HepG2 (cell line): ENCODE measurements around the gene TSHZ1. TPM values are rescaled to one million over a fixed set of nuclear protein-coding genes. Genes with fewer than 3 reads are reported as not detected.

Experiments
- ATAC-seq: fragments of 200-7000 bp; cut with Tn5 transposase; 3 replicates; pipeline ENCODE4 v1.9.1; 2020; ENCODE audit warnings: mild to moderate bottlenecking, moderate library complexity
- BruUV-seq: library from RNA; stranded (reverse); fragments of 400-500 nt; replicated peaks from 2 replicates; lab custom pipeline; 2021; lab: Mats Ljungman, UMichigan
- CTCF ChIA-PET: fragments of 300-600 bp; formaldehyde crosslinking; extraction: SDS; loops from one replicate; lab custom pipeline; 2021; ENCODE audit warnings: low total read pairs, inconsistent platforms, low intra/inter-chr PET ratio; lab: Yijun Ruan, JAX
- POLR2A ChIA-PET: fragments of 350-600 bp; sonication (Branson Sonifier 250); formaldehyde crosslinking; loops from one replicate; lab custom pipeline; 2020; ENCODE audit warnings: antibody characterized with exemption, inconsistent platforms; lab: Yijun Ruan, JAX
- DNase-seq: peaks from one replicate; pipeline ENCODE4 v3.0.0-alpha.2; 2015; ENCODE audit warnings: low spot score
- FAIRE-seq: peaks from 3 replicates; lab custom pipeline; 2011; peaks lifted over from hg19 to GRCh38; lab: Jason Lieb, UNC
- H2AFZ ChIP-seq: one replicate; pipeline ENCODE4 v1.6.1; 2011; ENCODE audit warnings: low read length, inconsistent platforms
- H3K27ac ChIP-seq: fragments of 300-600 bp; 3 replicates; pipeline ENCODE4 v1.8.0; 2011; ENCODE audit warnings: mixed run types, mild to moderate bottlenecking, mixed read lengths, low read length, inconsistent platforms; ENCODE audit not compliant: insufficient read depth; ENCODE audit errors: extremely low read length
- H3K27me3 ChIP-seq, 2 experiments: fragments of 200-600 bp in 1 of 2; 2 replicates in 1 of 2; 3 replicates in 1 of 2; pipeline versions ENCODE4 v1.6.0 to v1.8.0; 2011; ENCODE audit warnings: low read length in 2 of 2, mild to moderate bottlenecking in 2 of 2, moderate library complexity in 2 of 2, inconsistent platforms in 1 of 2; ENCODE audit not compliant: insufficient read depth in 2 of 2, control insufficient read depth in 1 of 2
- H3K36me3 ChIP-seq, 2 experiments: fragments of 200-600 bp in 1 of 2; replicated peaks in 1 of 2; 2 replicates in 1 of 2; 3 replicates in 1 of 2; pipeline versions ENCODE4 v1.5.1 to v1.8.0; 2011; ENCODE audit warnings: low read length in 2 of 2, inconsistent platforms in 1 of 2; ENCODE audit not compliant: insufficient read depth in 2 of 2, control insufficient read depth in 1 of 2
- H3K4me1 ChIP-seq: 2 replicates; pipeline ENCODE4 v1.5.1; 2012; ENCODE audit warnings: low read length, inconsistent platforms; ENCODE audit not compliant: insufficient read depth
- H3K4me2 ChIP-seq: 2 replicates; pipeline ENCODE4 v1.6.0; 2011; ENCODE audit warnings: low read depth, low read length, inconsistent platforms
- H3K4me3 ChIP-seq, 3 experiments: fragments of 200-600 bp in 1 of 3; sonication (generic), shearing (Covaris generic) in 1 of 3; replicated peaks in 1 of 3; 2 replicates each; pipeline ENCODE4 v1.5.1; 2011 to 2016; ENCODE audit warnings: low read length in 3 of 3, inconsistent platforms in 2 of 3, low read depth in 2 of 3, mild to moderate bottlenecking in 2 of 3, control low read depth in 1 of 3, mixed read lengths in 1 of 3; ENCODE audit not compliant: insufficient read depth in 1 of 3
- H3K79me2 ChIP-seq: one replicate; pipeline ENCODE4 v1.6.1; 2011; ENCODE audit warnings: low read length, inconsistent platforms; ENCODE audit not compliant: insufficient read depth
- H3K9ac ChIP-seq: 2 replicates; pipeline ENCODE4 v1.6.0; 2011; ENCODE audit warnings: mild to moderate bottlenecking, low read depth, low read length, inconsistent platforms; ENCODE audit not compliant: insufficient read depth
- H3K9me3 ChIP-seq: 2 replicates; pipeline ENCODE4 v1.5.1; 2012; ENCODE audit warnings: mild to moderate bottlenecking, low read length
- H4K20me1 ChIP-seq: 2 replicates; pipeline ENCODE4 v1.6.0; 2011; ENCODE audit warnings: inconsistent platforms, mild to moderate bottlenecking, low read length, moderate library complexity; ENCODE audit not compliant: insufficient read depth
- BHLHE40 ChIP-seq: IDR thresholded peaks from 2 replicates; pipeline ENCODE4 v1.6.1; 2011; ENCODE audit warnings: low read length, improper control_type of control experiment
- CREBL2 ChIP-seq: sonication (generic); formaldehyde crosslinking; IDR thresholded peaks from 2 replicates; pipeline ENCODE4 v1.8.1; 2023; ENCODE audit warnings: missing genetic modification reagents, mild to moderate bottlenecking, borderline replicate concordance
- ETV5 ChIP-seq: IDR thresholded peaks from 2 replicates; pipeline ENCODE4 v1.6.1; 2018; ENCODE audit warnings: missing biosample characterization, missing genetic modification reagents, inconsistent platforms, borderline replicate concordance
- IKZF1 ChIP-seq: fragments of 450-650 bp; IDR thresholded peaks from 2 replicates; pipeline ENCODE4 v1.7.1; 2016
- JARID2 ChIP-seq: sonication (generic); formaldehyde crosslinking; IDR thresholded peaks from 2 replicates; pipeline ENCODE4 v1.8.1; 2023; ENCODE audit warnings: missing genetic modification reagents, inconsistent platforms; ENCODE audit not compliant: insufficient replicate concordance
- JDP2 ChIP-seq: sonication (generic); formaldehyde crosslinking; IDR thresholded peaks from 2 replicates; pipeline ENCODE4 v1.8.1; 2022; ENCODE audit warnings: missing genetic modification reagents, borderline replicate concordance
- SRSF1 ChIP-seq: fragments of 200-400 bp; formaldehyde crosslinking; optimal IDR thresholded peaks from 2 replicates; pipeline ENCODE3; 2017; ENCODE audit warnings: mild to moderate bottlenecking, low read depth, low read length, moderate library complexity
- TBX3 ChIP-seq: fragments of 450-650 bp; IDR thresholded peaks from 2 replicates; pipeline ENCODE4 v1.6.1; 2017; ENCODE audit warnings: antibody characterized with exemption, mild to moderate bottlenecking, inconsistent platforms, borderline replicate concordance
- ZBTB42 ChIP-seq: sonication (generic); formaldehyde crosslinking; IDR thresholded peaks from 2 replicates; pipeline ENCODE4 v1.5.0; 2020; ENCODE audit warnings: mild to moderate bottlenecking, missing genetic modification reagents
- ZFP36L1 ChIP-seq: sonication (generic); formaldehyde crosslinking; IDR thresholded peaks from 2 replicates; pipeline ENCODE4 v1.8.0; 2022; ENCODE audit warnings: mild to moderate bottlenecking, missing genetic modification reagents, moderate library complexity
- ZNF460 ChIP-seq: sonication (generic); formaldehyde crosslinking; IDR thresholded peaks from 2 replicates; pipeline ENCODE4 v1.5.1; 2020; ENCODE audit warnings: missing genetic modification reagents, mild to moderate bottlenecking, borderline replicate concordance
- WGBS: methylation state at CpG from one replicate; pipeline ENCODE4 v1.1.6; 2017; ENCODE audit warnings: low lambda C conversion rate; 5-methylcytosine and 5-hydroxymethylcytosine counted together
- in situ Hi-C: cut with HindIII; loops from 2 replicates; pipeline ENCODE4 v1.10.0; 2017; ENCODE audit warnings: low pct_unique_long_range_greater_than_20kb; ENCODE audit not compliant: extremely low pct_ligation_motif_present
- intact Hi-C: fragments of 100-400 bp; cut with micrococcal nuclease; formaldehyde crosslinking; loops from one replicate; pipeline ENCODE4 v1.10.0; 2022; ENCODE audit not compliant: unreplicated experiment
- polyA plus RNA-seq, 8 experiments: library from polyadenylated mRNA; depleted of rRNA in 3 of 8; stranded (reverse) in 7 of 8; unstranded in 1 of 8; fragments of >200 nt; fragmentation: Illumina TruSeq in 4 of 8; extraction: Trizol in 4 of 8; gene quantifications; 2 replicates each; pipeline versions ENCODE4 v1.2.1 to v1.2.3, GENCODE V29; 2011 to 2016; ENCODE audit warnings: low read depth in 4 of 8, missing spikeins in 1 of 8, mixed read lengths in 1 of 8; ENCODE audit not compliant: insufficient read depth in 1 of 8
- total RNA-seq, 5 experiments: library from RNA; depleted of rRNA; stranded (reverse); fragments of >200 nt; fragmentation: Illumina TruSeq; extraction: Trizol; gene quantifications; 2 replicates each; pipeline ENCODE4 v1.2.3, GENCODE V29; 2016; ENCODE audit warnings: low read depth in 1 of 5
- TF ChIP-seq, protein P1 (sequence below): sonication (generic); formaldehyde crosslinking; IDR thresholded peaks from 2 replicates; pipeline ENCODE4 v1.4.0; 2020; ENCODE audit warnings: missing genetic modification reagents, borderline replicate concordance
- TF ChIP-seq, protein P2 (sequence below): sonication (generic); formaldehyde crosslinking; IDR thresholded peaks from 2 replicates; pipeline ENCODE4 v1.4.0; 2020; ENCODE audit warnings: mild to moderate bottlenecking, missing genetic modification reagents

TSHZ1 gene
- total and polyA plus RNA-seq, 2 of the 13 experiments (the other 11 are each of a cell fraction or from before 2014, with no cell fraction given) = 2.5 to 2.7 TPM

DNA sequence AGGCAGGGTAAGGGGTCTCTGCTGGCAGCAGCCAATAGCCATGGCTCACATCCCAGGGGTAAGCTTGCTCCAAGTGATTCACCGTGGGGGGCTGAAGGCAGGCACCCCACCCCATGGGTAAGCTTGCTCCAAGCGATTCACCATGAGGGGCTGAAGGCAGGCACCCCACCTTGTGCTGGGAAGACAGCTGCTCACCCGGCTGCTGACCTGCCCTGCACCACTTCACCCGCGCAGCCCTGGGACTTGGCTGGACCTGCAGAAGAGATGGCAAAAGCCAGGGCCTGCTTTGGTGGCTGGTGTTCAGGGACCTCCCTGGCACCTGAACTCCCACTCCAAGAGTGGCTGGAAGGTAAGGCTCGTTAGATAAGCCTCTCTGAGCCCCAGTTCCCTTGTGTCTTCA lies 20.9 kb upstream of the TSHZ1 start:
- no peak overlapping the region for H3K4me2 ChIP-seq
- intact Hi-C loops = no loop called here
- CTCF ChIA-PET = no interaction called here
- no peaks in the 10 kb centered on the region for H3K36me3 ChIP-seq
- no peak overlapping the region for H3K27ac ChIP-seq
- no TSS peak for BruUV-seq
- no peak for ATAC-seq
- H3K9me3 ChIP-seq = no peaks in the 10 kb centered on the region
- no peak overlapping the region for H3K4me3 ChIP-seq
- peaks cover 0 to 3% of the 10 kb centered on the region in 2 experiments; a peak in 1 of 5 replicates for H3K27me3 ChIP-seq
- H3K4me1 ChIP-seq = no peaks in the 10 kb centered on the region
- no peaks in the 10 kb centered on the region for H4K20me1 ChIP-seq
- H3K9ac ChIP-seq = no peak overlapping the region
- no peak overlapping the region for H2AFZ ChIP-seq
- DNase-seq = no peak
- WGBS = 82% methylated on average over 4 of the region's 6 CpGs
- H3K79me2 ChIP-seq = no peaks in the 10 kb centered on the region
- FAIRE-seq = no peak
- POLR2A ChIA-PET = no interaction called here
- in situ Hi-C loops = no loop called here
- TF ChIP-seq ZNF460 (CRISPR knock-in tag) = no peak
- TF ChIP-seq, protein P1, sequence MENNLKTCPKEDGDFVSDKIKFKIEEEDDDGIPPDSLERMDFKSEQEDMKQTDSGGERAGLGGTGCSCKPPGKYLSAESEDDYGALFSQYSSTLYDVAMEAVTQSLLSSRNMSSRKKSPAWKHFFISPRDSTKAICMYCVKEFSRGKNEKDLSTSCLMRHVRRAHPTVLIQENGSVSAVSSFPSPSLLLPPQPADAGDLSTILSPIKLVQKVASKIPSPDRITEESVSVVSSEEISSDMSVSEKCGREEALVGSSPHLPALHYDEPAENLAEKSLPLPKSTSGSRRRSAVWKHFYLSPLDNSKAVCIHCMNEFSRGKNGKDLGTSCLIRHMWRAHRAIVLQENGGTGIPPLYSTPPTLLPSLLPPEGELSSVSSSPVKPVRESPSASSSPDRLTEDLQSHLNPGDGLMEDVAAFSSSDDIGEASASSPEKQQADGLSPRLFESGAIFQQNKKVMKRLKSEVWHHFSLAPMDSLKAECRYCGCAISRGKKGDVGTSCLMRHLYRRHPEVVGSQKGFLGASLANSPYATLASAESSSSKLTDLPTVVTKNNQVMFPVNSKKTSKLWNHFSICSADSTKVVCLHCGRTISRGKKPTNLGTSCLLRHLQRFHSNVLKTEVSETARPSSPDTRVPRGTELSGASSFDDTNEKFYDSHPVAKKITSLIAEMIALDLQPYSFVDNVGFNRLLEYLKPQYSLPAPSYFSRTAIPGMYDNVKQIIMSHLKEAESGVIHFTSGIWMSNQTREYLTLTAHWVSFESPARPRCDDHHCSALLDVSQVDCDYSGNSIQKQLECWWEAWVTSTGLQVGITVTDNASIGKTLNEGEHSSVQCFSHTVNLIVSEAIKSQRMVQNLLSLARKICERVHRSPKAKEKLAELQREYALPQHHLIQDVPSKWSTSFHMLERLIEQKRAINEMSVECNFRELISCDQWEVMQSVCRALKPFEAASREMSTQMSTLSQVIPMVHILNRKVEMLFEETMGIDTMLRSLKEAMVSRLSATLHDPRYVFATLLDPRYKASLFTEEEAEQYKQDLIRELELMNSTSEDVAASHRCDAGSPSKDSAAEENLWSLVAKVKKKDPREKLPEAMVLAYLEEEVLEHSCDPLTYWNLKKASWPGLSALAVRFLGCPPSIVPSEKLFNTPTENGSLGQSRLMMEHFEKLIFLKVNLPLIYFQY (CRISPR knock-in tag) = no peak
- no peak for TF ChIP-seq BHLHE40
- no peak for TF ChIP-seq TBX3
- no peak for TF ChIP-seq JDP2 (CRISPR knock-in tag)
- TF ChIP-seq, protein P2, sequence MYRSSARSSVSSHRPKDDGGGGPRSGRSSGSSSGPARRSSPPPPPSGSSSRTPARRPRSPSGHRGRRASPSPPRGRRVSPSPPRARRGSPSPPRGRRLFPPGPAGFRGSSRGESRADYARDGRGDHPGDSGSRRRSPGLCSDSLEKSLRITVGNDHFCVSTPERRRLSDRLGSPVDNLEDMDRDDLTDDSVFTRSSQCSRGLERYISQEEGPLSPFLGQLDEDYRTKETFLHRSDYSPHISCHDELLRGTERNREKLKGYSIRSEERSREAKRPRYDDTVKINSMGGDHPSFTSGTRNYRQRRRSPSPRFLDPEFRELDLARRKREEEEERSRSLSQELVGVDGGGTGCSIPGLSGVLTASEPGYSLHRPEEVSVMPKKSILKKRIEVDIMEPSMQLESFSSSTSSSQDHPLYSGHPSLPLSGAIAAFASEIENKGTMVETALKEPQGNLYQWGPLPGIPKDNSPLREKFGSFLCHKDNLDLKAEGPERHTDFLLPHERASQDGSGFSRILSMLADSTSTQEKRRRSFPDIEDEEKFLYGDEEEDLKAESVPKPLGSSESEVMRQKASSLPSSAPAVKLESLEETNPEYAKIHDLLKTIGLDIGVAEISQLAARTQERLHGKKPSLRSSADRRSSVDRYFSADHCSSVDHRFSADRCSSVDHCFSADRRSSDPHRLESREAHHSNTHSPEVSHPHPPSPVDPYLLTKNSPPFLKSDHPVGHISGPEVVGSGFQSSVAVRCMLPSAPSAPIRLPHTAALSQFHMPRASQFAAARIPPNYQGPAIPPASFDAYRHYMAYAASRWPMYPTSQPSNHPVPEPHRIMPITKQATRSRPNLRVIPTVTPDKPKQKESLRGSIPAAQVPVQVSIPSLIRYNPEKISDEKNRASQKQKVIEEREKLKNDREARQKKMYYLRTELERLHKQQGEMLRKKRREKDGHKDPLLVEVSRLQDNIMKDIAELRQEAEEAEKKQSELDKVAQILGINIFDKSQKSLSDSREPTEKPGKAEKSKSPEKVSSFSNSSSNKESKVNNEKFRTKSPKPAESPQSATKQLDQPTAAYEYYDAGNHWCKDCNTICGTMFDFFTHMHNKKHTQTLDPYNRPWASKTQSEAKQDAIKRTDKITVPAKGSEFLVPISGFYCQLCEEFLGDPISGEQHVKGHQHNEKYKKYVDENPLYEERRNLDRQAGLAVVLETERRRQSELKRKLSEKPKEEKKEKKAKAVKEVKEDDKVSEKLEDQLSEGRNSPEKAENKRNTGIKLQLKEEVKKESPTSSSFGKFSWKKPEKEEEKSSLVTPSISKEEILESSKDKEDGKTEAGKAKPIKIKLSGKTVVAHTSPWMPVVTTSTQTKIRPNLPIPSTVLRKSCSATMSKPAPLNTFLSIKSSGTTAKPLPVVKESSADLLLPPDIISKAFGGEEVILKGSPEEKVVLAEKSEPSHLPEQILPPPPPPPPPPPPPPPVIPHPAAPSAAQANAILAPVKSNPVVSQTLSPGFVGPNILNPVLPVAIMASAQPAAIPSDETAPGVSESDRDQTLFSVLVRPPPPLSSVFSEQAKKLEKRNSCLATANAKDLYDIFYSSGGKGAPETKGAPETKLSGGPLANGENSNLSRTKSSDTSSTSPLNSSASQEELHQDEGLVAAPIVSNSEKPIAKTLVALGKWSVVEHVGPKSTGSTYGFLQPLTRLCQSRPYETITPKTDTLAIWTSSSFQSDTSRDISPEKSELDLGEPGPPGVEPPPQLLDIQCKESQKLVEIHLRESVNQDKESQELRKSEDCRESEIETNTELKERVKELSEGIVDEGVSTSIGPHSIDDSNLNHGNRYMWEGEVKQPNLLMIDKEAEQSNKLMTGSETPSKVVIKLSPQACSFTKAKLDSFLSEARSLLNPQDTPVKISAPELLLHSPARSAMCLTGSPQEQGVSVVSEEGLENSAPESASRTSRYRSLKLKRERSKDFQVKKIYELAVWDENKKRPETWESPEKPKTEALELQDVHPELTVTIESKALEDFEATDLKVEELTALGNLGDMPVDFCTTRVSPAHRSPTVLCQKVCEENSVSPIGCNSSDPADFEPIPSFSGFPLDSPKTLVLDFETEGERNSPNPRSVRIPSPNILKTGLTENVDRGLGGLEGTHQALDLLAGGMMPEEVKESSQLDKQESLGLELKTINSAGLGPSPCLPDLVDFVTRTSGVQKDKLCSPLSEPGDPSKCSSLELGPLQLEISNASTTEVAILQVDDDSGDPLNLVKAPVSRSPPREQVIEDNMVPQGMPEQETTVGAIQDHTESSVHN = no peak
- no peak for TF ChIP-seq IKZF1
- no peak for TF ChIP-seq CREBL2 (CRISPR knock-in tag)
- TF ChIP-seq ETV5 (CRISPR knock-in tag) = no peak
- no peak for TF ChIP-seq JARID2 (CRISPR knock-in tag)
- no peak for TF ChIP-seq ZBTB42 (CRISPR knock-in tag)
- no peak for TF ChIP-seq ZFP36L1 (CRISPR knock-in tag)
- TF ChIP-seq SRSF1 = no peak
